Coronary artery (tissue), 2 donors: Measurements from ENCODE around the gene KDM6A.

Source experiments
- DNase-seq: peaks from one replicate; pipeline ENCODE4 v3.0.0-alpha.2; 2017; ENCODE audit warnings: low spot score
- H3K27ac ChIP-seq, 2 donors: fragments of 200-600 bp; sonication (generic); one replicate each; pipeline ENCODE4 v1.5.1; 2016 to 2019
- H3K4me3 ChIP-seq: fragments of 200-600 bp; sonication (generic); 2 replicates; pipeline ENCODE4 v1.5.1; 2016; ENCODE audit warnings: mild to moderate bottlenecking, moderate library complexity
- CTCF ChIP-seq: fragments of 200-600 bp; sonication (generic); IDR thresholded peaks from one replicate; pipeline ENCODE4 v1.5.1; 2019; ENCODE audit warnings: antibody characterized with exemption

KDM6A gene

DNA sequence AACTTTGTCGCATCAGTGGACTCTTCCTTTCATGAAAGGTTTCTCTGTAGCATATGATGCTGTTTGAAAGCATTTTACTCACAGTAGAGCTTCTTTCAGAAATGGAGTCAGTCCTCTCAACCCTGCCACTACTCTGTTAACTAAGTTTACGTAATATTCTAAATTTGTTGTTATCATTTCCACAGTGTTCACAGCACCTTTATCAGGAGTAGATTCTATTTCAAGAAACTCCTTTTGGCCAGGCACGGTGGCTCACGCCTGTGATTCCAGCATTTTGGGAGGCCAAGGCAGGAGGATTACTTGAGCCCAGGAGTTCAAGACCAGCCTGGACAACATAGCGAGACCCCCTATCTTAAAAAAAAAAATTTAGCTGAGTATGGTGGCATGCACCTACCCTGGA lies 90.0 kb downstream of the KDM6A start:
- no peak overlapping the region for H3K4me3 ChIP-seq
- DNase-seq, result no peak
- TF ChIP-seq CTCF, result no peak
- no peak overlapping the region for H3K27ac ChIP-seq

DNA sequence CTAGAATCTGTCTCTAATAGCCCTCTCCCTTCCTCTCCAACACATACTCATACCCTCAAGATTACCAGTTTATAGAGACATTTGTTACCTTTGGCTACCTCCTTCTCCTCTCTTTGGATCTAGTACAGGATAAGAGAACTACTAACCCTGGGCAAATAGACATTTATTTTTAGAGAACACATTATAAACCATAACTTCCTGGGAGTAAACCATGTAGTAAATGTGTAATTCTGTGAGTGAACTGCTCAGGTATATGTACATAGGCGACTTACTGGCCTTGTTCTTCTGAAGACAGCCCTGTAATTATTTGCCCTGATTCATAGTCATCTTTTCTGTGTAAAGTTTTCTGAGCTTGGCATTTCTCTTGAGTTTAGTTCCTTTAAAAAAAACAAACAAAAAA lies 94.2 kb downstream of the KDM6A start:
- TF ChIP-seq CTCF, result no peak
- DNase-seq, result no peak
- H3K27ac ChIP-seq, result no peak overlapping the region

DNA sequence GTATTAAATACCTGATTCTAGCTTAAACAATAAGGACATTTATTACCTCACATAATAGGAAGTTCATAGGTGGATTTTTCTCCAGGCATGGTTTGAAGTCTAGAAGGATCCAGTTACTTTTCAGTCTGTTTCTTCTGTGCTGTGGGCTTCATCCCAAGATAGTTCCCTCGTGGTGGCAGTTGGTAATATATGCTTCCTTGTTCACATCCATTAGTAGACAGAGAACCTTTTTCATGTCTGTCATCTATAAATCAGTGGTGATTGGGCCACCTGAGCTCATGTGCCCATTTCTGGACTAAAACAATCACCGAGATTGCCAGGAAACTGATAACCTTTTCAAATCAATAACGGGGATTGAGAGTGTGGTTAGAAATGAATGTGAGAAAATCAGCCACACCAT lies 97.7 kb downstream of the KDM6A start:
- H3K27ac ChIP-seq, result no peak overlapping the region
- DNase-seq, result no peak
- no peak for TF ChIP-seq CTCF
- no peak overlapping the region for H3K4me3 ChIP-seq

More for the DNA sequence above, 94.2 kb downstream of the KDM6A start:
- no peak overlapping the region for H3K4me3 ChIP-seq

DNA sequence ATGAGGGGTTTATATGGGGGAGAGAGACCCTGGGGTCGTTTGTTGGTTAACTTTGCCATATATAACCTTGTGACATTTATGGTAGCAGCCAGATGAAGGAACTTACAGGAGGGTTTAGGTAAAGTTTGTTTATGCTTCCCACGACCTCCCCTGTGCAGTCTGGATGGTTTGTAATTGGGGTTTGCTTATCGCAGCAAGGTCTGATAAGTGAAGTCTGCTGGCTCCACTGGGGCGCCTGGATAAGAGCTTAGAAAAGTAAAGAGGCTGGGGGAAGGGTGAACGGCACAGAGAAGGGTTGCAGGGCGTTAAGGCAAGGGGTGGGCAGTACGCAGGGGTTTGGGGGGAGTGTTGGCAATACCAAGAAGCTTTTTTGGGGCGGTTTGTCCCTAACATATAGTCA lies 98.7 kb downstream of the KDM6A start:
- no peak for DNase-seq
- Histone ChIP-seq H3K27ac (no peak overlapping the region), H3K4me3 (no peak overlapping the region)
- TF ChIP-seq CTCF, result no peak

GRCh38 chrX:44972132-44972531 lies 99.1 kb downstream of the KDM6A start:
- TF ChIP-seq CTCF, result no peak
- H3K4me3 ChIP-seq, result no peak overlapping the region
- no peak for DNase-seq
- H3K27ac ChIP-seq, result no peak overlapping the region

GRCh38 chrX:44973420-44973932 lies 100.5 kb downstream of the KDM6A start:
- Histone ChIP-seq H3K27ac (no peak overlapping the region), H3K4me3 (no peak overlapping the region)
- no peak for DNase-seq
- TF ChIP-seq CTCF, result no peak

GRCh38 chrX:44974451-44974850 lies 101.5 kb downstream of the KDM6A start:
- TF ChIP-seq CTCF, result no peak
- DNase-seq, result no peak
- Histone ChIP-seq H3K27ac (no peak overlapping the region), H3K4me3 (no peak overlapping the region)
